ENCODE data around the gene NIPA2. TPM values are rescaled to one million over a fixed set of nuclear protein-coding genes. Genes with fewer than 3 reads are reported as not detected.

Gene NIPA2
- total RNA-seq, 3 donors from 2014 or later (not counting 1 experiment from before 2014, with no cell fraction given): 37.3 to 41.3 (median 40.9) TPM

DNA sequence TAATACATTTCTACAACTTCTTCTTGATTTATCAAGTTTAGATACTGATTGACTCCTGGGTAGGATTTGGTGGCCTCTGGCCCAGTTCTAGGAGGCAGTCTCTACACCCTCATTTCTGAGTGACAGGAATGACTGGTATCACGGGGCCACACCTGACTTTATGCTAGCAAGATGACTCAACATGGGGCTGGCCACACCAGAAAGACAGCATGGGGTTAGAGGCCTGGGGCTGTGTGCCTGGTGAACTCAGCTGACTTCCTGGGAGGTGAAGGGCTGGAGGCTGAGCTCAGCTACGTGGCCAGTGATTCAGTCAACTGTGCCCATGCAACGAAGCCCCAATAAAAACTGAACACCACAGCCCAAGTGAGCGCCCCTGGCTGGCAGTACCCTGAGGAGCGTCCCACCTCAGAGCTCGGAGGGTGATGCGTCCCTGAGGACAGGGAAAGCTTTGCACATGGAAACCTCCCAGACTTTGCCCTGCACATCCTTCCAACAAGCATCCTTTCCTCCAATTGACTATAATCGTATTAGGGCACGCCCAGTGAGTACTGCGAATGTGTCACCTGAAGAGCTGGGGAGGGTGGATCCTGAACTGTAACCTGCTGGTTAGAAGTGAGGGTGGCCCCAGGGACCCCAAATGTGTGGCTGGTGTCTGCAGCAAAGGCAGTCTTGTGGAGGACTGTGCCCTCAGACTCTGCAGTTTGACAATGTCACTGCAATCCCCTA is 57.2 kb downstream of the NIPA2 start:
- Mint-ChIP-seq H3K27me3 (ENCODE audit: low read depth in 2 of 2) (no peaks in the 10 kb centered on the region), H3K36me3 (no peaks in the 10 kb centered on the region), H3K4me3 (no peak overlapping the region), H3K4me1 (no peaks in the 10 kb centered on the region), H3K27ac (no peak overlapping the region), H3K9me3 (no peaks in the 10 kb centered on the region)
- TF ChIP-seq, protein P1, sequence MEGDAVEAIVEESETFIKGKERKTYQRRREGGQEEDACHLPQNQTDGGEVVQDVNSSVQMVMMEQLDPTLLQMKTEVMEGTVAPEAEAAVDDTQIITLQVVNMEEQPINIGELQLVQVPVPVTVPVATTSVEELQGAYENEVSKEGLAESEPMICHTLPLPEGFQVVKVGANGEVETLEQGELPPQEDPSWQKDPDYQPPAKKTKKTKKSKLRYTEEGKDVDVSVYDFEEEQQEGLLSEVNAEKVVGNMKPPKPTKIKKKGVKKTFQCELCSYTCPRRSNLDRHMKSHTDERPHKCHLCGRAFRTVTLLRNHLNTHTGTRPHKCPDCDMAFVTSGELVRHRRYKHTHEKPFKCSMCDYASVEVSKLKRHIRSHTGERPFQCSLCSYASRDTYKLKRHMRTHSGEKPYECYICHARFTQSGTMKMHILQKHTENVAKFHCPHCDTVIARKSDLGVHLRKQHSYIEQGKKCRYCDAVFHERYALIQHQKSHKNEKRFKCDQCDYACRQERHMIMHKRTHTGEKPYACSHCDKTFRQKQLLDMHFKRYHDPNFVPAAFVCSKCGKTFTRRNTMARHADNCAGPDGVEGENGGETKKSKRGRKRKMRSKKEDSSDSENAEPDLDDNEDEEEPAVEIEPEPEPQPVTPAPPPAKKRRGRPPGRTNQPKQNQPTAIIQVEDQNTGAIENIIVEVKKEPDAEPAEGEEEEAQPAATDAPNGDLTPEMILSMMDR (IDR thresholded peaks at IDR 0.05): no peak
- 87% methylated on average over 10 of the region's 10 CpGs for whole genome bisulfite sequencing (ENCODE audit: insufficient coverage)
- no peak overlapping the region for H3K27ac ChIP-seq (ENCODE audit: low read length)
- H3K4me1 ChIP-seq (ENCODE audit: control insufficient read depth, insufficient read depth, low read length): no peaks in the 10 kb centered on the region
- no peaks in the 10 kb centered on the region for H3K27me3 ChIP-seq (ENCODE audit: control insufficient read depth, insufficient read depth, low read length)
- intact Hi-C loops (cut with micrococcal nuclease): no loop called here
- H3K9me3 ChIP-seq (ENCODE audit: control insufficient read depth, insufficient read depth, low read length): no peaks in the 10 kb centered on the region
- ATAC-seq: peak in 1 of 3 donors; percentile 28
- no peak overlapping the region for H3K4me3 ChIP-seq (ENCODE audit: low read length)
- no peaks in the 10 kb centered on the region for H3K36me3 ChIP-seq (ENCODE audit: control insufficient read depth, insufficient read depth, low read length)
- no peak for DNase-seq

DNA sequence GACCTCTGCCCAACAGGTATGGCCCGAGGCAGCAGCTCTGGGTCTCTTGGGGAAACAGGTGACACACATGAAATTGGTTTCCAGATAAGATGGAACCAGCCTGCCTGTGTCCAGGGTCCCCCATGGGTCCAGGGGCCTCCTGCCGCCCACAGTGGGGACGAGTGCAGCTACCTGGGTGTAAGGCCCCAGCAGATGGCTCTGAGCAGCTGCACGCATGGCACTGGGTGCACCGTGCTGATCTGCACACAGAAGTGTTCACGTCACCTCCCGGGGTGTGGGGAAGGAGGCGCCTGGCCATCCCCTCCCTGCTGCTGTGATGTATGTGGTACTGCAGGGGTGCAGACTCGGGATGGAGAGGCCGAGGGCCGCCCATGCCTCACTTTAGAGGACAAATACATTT is 63.6 kb downstream of the NIPA2 start:
- no peak for ATAC-seq
- Histone ChIP-seq H3K27me3 (ENCODE audit: control insufficient read depth, insufficient read depth, low read length) (no peaks in the 10 kb centered on the region), H3K36me3 (ENCODE audit: control insufficient read depth, insufficient read depth, low read length) (no peaks in the 10 kb centered on the region), H3K9me3 (ENCODE audit: control insufficient read depth, insufficient read depth, low read length) (no peaks in the 10 kb centered on the region), H3K4me1 (ENCODE audit: control insufficient read depth, insufficient read depth, low read length) (no peaks in the 10 kb centered on the region), H3K4me3 (ENCODE audit: low read length) (no peak overlapping the region), H3K27ac (ENCODE audit: low read length) (no peak overlapping the region)
- Mint-ChIP-seq H3K36me3 (no peaks in the 10 kb centered on the region), H3K27ac (no peak overlapping the region), H3K9me3 (no peaks in the 10 kb centered on the region), H3K27me3 (ENCODE audit: low read depth in 2 of 2) (no peaks in the 10 kb centered on the region), H3K4me1 (no peaks in the 10 kb centered on the region), H3K4me3 (no peak overlapping the region)
- intact Hi-C loops (cut with micrococcal nuclease): no loop called here
- 90% methylated on average over 9 of the region's 11 CpGs for WGBS (ENCODE audit: insufficient coverage)
- no peak for DNase-seq
- TF ChIP-seq, protein P1 (IDR thresholded peaks at IDR 0.05): no peak

DNA sequence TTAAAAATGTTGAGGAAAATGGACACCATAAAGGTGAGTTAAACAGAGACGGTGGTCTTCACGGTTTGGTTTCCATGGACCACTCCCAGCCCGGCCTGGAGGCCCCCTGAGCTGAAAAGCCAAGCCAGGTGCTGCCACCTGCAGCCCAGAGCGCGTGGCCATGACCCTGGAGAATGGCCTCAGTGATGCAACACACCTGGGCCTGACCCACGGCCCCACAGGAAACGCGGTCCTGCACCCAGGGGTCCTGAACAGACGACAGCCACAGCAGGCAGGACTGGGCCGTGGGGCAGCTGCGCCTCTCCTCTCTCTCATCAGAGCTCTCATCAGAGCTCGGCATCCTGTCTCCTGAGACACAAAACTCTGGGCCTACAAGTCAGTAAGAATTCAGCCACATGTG is 64.1 kb downstream of the NIPA2 start:
- Histone ChIP-seq H3K9me3 (ENCODE audit: control insufficient read depth, insufficient read depth, low read length) (no peaks in the 10 kb centered on the region), H3K36me3 (ENCODE audit: control insufficient read depth, insufficient read depth, low read length) (no peaks in the 10 kb centered on the region), H3K27me3 (ENCODE audit: control insufficient read depth, insufficient read depth, low read length) (no peaks in the 10 kb centered on the region), H3K4me3 (ENCODE audit: low read length) (no peak overlapping the region), H3K4me1 (ENCODE audit: control insufficient read depth, insufficient read depth, low read length) (no peaks in the 10 kb centered on the region), H3K27ac (ENCODE audit: low read length) (no peak overlapping the region)
- Mint-ChIP-seq H3K4me1 (no peaks in the 10 kb centered on the region), H3K36me3 (no peaks in the 10 kb centered on the region), H3K4me3 (no peak overlapping the region), H3K27ac (no peak overlapping the region), H3K27me3 (ENCODE audit: low read depth in 2 of 2) (no peaks in the 10 kb centered on the region), H3K9me3 (no peaks in the 10 kb centered on the region)
- DNase-seq (no peak), ATAC-seq (no peak)
- WGBS (ENCODE audit: insufficient coverage): 78% methylated on average over 12 of the region's 12 CpGs
- intact Hi-C loops (cut with micrococcal nuclease): no loop called here
- TF ChIP-seq, protein P1 (IDR thresholded peaks at IDR 0.05): no peak

DNA sequence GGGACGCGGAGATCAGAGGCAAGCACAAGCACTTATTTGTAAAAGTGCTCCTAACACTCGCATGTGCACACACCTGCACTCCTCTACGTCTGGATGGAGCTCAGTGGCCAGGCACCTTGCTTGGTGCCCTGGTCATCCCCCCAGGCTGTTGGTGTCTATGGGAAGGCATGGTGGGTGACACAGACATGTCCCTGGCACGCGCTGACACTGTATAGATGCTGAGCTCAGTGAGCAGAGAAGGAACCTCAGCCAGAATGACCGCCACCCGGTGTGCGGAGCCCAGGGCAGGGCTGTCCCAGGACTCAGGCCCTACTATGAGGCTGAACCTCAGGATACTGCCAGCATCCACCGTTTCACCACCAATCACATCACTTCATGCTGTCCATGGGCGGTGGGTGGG is 64.5 kb downstream of the NIPA2 start:
- H3K27ac Mint-ChIP-seq: no peak overlapping the region

More for the DNA sequence above, 64.5 kb downstream of the NIPA2 start:
- Mint-ChIP-seq H3K4me1 (no peaks in the 10 kb centered on the region), H3K9me3 (no peaks in the 10 kb centered on the region), H3K27me3 (ENCODE audit: low read depth in 2 of 2) (no peaks in the 10 kb centered on the region), H3K36me3 (no peaks in the 10 kb centered on the region), H3K4me3 (no peak overlapping the region)
- no peaks in the 10 kb centered on the region for H3K36me3 ChIP-seq (ENCODE audit: control insufficient read depth, insufficient read depth, low read length)
- H3K27ac ChIP-seq (ENCODE audit: low read length): no peak overlapping the region
- no peak for ATAC-seq
- 92% methylated on average over 11 of the region's 11 CpGs for WGBS (ENCODE audit: insufficient coverage)
- no peaks in the 10 kb centered on the region for H3K4me1 ChIP-seq (ENCODE audit: control insufficient read depth, insufficient read depth, low read length)
- no peaks in the 10 kb centered on the region for H3K27me3 ChIP-seq (ENCODE audit: control insufficient read depth, insufficient read depth, low read length)
- H3K9me3 ChIP-seq (ENCODE audit: control insufficient read depth, insufficient read depth, low read length): no peaks in the 10 kb centered on the region
- H3K4me3 ChIP-seq (ENCODE audit: low read length): no peak overlapping the region
- TF ChIP-seq, protein P1 (IDR thresholded peaks at IDR 0.05): no peak
- intact Hi-C loops (cut with micrococcal nuclease): no loop called here
- DNase-seq: no peak
